Lower leg skin (tissue), 3 donors: ENCODE results near the gene CIZ1.

Experiments used
- CTCF ChIP-seq, 3 donors: fragments of 450-650 bp; IDR thresholded peaks; one replicate each; pipeline ENCODE4 v1.5.1; 2016; ENCODE audit warnings: antibody characterized with exemption in 3 of 3, mild to moderate bottlenecking in 3 of 3, moderate library complexity in 2 of 3
- POLR2A ChIP-seq, 2 donors: fragments of 450-650 bp; IDR thresholded peaks; one replicate each; pipeline ENCODE4 v1.6.1; 2016 to 2017; ENCODE audit warnings: antibody characterized with exemption in 2 of 2, mild to moderate bottlenecking in 1 of 2, moderate library complexity in 1 of 2

DNA sequence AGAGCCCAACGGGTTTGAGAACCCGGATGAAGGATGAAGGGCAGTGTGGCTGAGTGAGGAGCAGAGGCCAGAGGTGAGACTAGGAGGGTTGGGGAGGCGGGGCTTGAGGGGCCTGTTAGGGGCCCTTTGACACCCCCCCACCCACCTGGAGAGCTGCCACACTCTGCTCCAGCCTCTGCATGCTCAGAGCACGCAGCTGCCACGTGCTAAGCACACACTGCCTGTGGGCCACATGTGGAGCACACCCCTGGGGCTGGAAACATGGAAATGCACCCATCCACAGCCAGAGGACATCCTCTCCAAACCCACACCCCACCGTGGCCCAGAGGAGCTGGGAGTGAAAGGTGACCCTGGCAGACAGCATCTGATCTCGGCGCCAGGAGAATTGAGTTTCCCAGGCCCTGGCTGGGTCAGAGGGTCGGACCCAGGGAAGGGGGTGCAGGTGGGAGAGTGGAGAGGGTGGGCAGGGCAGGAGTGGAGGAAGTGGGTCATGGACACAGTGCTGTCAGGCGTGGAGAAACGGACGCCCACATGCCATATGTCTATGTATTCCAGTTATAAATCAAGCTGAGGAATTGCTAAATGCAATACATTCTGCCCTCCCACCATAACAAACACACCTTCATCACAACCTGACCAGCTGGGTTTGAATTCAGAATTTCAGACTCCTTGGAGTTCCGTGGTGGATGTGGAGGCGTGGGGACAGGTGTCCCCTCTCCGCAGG lies 17.7 kb upstream of the CIZ1 start:
- TF ChIP-seq CTCF (IDR thresholded peaks at IDR 0.05) (no peak), POLR2A (IDR thresholded peaks at IDR 0.05) (no peak)
